ENCODE results near the gene ERBB2. TPM values are rescaled to one million over a fixed set of nuclear protein-coding genes. Genes with fewer than 3 reads are reported as not detected.
A peak's percentile ranks its signal among the peaks of the same experiment; 100 is the strongest.

ERBB2 gene
- total and polyA plus RNA-seq, 2 of the 13 experiments (the other 11 are each of a cell fraction or from before 2014, with no cell fraction given) = 57.7 to 64.1 TPM

DNA sequence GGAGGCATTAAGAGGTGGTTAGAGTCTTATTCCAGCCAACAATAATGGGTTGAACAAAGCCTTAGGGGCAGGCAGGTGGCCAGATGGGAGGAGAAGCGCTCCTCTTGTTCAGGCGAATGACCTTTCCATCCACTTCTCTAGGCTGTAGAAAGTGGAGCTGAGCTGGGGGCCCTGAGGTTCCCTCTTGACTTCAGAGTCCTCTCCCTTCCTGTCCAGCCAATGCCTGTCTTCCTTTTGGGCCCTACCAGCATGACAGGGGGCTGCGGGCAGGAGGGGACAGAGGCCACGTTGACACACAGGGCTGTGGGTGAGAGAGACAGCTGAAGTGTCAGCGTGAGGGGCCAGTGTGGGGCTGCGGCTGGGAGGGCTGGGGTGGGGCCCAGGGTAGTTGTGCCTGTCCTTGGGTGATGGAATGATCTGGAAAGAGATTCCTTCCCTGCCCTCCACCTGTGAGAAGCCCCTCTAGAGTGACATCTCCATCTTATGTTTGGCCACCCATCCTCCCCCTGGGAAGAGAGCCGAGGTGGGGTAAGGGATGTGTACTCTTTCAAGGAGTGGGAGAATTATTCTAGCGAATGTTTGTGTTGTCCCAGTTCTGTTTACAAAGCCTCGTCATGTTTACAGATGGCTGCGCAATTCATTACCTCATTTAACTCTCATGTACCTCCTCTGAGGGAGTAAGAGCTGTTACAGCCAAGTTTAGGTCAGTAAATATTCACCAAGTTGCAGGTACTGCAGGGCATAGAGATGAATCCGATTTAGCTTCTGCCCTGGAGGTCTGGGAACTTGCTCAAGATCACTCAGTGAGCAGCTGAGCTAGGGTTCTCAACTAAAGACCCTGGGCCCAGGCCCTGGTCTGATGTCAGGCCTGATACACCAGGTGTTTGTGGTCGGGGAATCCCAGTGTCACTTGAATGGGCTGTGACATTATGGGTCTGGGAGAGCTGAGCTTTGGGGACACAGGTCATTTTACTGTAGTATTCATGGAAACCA lies 3.3 kb downstream of the ERBB2 start (continued):
- TF ChIP-seq ZNF232 (CRISPR knock-in tag; IDR thresholded peaks at IDR 0.05; ENCODE audit: borderline replicate concordance) (no peak), KLF6 (CRISPR knock-in tag; IDR thresholded peaks at IDR 0.05) (no peak), RAD51 (IDR thresholded peaks at IDR 0.05; ENCODE audit: borderline replicate concordance) (no peak), RBM39 (IDR thresholded peaks at IDR 0.05; ENCODE audit: low read depth, low read length, poor library complexity, severe bottlenecking) (peak; percentile 38), ZSCAN25 (CRISPR knock-in tag; IDR thresholded peaks at IDR 0.05) (peak; percentile 96)
- TF ChIP-seq, protein P1, sequence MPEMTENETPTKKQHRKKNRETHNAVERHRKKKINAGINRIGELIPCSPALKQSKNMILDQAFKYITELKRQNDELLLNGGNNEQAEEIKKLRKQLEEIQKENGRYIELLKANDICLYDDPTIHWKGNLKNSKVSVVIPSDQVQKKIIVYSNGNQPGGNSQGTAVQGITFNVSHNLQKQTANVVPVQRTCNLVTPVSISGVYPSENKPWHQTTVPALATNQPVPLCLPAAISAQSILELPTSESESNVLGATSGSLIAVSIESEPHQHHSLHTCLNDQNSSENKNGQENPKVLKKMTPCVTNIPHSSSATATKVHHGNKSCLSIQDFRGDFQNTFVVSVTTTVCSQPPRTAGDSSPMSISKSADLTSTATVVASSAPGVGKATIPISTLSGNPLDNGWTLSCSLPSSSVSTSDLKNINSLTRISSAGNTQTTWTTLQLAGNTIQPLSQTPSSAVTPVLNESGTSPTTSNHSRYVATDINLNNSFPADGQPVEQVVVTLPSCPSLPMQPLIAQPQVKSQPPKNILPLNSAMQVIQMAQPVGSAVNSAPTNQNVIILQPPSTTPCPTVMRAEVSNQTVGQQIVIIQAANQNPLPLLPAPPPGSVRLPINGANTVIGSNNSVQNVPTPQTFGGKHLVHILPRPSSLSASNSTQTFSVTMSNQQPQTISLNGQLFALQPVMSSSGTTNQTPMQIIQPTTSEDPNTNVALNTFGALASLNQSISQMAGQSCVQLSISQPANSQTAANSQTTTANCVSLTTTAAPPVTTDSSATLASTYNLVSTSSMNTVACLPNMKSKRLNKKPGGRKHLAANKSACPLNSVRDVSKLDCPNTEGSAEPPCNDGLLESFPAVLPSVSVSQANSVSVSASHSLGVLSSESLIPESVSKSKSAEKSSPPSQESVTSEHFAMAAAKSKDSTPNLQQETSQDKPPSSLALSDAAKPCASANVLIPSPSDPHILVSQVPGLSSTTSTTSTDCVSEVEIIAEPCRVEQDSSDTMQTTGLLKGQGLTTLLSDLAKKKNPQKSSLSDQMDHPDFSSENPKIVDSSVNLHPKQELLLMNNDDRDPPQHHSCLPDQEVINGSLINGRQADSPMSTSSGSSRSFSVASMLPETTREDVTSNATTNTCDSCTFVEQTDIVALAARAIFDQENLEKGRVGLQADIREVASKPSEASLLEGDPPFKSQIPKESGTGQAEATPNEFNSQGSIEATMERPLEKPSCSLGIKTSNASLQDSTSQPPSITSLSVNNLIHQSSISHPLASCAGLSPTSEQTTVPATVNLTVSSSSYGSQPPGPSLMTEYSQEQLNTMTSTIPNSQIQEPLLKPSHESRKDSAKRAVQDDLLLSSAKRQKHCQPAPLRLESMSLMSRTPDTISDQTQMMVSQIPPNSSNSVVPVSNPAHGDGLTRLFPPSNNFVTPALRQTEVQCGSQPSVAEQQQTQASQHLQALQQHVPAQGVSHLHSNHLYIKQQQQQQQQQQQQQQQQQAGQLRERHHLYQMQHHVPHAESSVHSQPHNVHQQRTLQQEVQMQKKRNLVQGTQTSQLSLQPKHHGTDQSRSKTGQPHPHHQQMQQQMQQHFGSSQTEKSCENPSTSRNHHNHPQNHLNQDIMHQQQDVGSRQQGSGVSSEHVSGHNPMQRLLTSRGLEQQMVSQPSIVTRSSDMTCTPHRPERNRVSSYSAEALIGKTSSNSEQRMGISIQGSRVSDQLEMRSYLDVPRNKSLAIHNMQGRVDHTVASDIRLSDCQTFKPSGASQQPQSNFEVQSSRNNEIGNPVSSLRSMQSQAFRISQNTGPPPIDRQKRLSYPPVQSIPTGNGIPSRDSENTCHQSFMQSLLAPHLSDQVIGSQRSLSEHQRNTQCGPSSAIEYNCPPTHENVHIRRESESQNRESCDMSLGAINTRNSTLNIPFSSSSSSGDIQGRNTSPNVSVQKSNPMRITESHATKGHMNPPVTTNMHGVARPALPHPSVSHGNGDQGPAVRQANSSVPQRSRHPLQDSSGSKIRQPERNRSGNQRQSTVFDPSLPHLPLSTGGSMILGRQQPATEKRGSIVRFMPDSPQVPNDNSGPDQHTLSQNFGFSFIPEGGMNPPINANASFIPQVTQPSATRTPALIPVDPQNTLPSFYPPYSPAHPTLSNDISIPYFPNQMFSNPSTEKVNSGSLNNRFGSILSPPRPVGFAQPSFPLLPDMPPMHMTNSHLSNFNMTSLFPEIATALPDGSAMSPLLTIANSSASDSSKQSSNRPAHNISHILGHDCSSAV (CRISPR knock-in tag; IDR thresholded peaks at IDR 0.05; ENCODE audit: borderline replicate concordance) = no peak
- TF ChIP-seq, protein P2, sequence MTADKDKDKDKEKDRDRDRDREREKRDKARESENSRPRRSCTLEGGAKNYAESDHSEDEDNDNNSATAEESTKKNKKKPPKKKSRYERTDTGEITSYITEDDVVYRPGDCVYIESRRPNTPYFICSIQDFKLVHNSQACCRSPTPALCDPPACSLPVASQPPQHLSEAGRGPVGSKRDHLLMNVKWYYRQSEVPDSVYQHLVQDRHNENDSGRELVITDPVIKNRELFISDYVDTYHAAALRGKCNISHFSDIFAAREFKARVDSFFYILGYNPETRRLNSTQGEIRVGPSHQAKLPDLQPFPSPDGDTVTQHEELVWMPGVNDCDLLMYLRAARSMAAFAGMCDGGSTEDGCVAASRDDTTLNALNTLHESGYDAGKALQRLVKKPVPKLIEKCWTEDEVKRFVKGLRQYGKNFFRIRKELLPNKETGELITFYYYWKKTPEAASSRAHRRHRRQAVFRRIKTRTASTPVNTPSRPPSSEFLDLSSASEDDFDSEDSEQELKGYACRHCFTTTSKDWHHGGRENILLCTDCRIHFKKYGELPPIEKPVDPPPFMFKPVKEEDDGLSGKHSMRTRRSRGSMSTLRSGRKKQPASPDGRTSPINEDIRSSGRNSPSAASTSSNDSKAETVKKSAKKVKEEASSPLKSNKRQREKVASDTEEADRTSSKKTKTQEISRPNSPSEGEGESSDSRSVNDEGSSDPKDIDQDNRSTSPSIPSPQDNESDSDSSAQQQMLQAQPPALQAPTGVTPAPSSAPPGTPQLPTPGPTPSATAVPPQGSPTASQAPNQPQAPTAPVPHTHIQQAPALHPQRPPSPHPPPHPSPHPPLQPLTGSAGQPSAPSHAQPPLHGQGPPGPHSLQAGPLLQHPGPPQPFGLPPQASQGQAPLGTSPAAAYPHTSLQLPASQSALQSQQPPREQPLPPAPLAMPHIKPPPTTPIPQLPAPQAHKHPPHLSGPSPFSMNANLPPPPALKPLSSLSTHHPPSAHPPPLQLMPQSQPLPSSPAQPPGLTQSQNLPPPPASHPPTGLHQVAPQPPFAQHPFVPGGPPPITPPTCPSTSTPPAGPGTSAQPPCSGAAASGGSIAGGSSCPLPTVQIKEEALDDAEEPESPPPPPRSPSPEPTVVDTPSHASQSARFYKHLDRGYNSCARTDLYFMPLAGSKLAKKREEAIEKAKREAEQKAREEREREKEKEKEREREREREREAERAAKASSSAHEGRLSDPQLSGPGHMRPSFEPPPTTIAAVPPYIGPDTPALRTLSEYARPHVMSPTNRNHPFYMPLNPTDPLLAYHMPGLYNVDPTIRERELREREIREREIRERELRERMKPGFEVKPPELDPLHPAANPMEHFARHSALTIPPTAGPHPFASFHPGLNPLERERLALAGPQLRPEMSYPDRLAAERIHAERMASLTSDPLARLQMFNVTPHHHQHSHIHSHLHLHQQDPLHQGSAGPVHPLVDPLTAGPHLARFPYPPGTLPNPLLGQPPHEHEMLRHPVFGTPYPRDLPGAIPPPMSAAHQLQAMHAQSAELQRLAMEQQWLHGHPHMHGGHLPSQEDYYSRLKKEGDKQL (CRISPR knock-in tag; IDR thresholded peaks at IDR 0.05; ENCODE audit: low read depth) = peak; percentile 46; the same call in 1 of the 2 replicates
- TF ChIP-seq, protein P3, sequence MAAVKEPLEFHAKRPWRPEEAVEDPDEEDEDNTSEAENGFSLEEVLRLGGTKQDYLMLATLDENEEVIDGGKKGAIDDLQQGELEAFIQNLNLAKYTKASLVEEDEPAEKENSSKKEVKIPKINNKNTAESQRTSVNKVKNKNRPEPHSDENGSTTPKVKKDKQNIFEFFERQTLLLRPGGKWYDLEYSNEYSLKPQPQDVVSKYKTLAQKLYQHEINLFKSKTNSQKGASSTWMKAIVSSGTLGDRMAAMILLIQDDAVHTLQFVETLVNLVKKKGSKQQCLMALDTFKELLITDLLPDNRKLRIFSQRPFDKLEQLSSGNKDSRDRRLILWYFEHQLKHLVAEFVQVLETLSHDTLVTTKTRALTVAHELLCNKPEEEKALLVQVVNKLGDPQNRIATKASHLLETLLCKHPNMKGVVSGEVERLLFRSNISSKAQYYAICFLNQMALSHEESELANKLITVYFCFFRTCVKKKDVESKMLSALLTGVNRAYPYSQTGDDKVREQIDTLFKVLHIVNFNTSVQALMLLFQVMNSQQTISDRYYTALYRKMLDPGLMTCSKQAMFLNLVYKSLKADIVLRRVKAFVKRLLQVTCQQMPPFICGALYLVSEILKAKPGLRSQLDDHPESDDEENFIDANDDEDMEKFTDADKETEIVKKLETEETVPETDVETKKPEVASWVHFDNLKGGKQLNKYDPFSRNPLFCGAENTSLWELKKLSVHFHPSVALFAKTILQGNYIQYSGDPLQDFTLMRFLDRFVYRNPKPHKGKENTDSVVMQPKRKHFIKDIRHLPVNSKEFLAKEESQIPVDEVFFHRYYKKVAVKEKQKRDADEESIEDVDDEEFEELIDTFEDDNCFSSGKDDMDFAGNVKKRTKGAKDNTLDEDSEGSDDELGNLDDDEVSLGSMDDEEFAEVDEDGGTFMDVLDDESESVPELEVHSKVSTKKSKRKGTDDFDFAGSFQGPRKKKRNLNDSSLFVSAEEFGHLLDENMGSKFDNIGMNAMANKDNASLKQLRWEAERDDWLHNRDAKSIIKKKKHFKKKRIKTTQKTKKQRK (IDR thresholded peaks at IDR 0.05; ENCODE audit: low read length) = no peak
